ENCODE results near the gene CNOT4. TPM values are rescaled to one million over a fixed set of nuclear protein-coding genes. Genes with fewer than 3 reads are reported as not detected.

The CNOT4 gene
- total RNA-seq, 1 donor from 2014 or later, result 34.4 TPM

DNA sequence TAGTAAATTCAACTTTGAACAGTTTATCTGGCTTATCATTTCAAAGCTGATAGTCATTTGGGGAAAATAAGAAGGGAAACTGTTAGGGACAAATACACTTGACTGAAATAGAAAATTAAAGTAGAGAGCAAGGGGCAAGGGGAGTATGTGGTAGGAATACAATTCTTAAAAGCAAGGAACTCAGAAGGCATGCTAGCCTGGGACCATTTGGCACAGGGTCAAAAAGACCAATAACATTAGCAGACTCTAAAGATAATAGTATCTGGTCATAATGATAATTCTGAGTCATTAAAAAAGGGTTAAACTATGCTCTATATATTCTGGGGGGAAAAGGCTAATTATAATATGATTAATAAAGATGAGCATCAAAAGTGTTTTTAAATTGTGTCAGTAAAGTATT lies 112.2 kb downstream of the CNOT4 start:
- no peak for DNase-seq (ENCODE audit: low spot score)

DNA sequence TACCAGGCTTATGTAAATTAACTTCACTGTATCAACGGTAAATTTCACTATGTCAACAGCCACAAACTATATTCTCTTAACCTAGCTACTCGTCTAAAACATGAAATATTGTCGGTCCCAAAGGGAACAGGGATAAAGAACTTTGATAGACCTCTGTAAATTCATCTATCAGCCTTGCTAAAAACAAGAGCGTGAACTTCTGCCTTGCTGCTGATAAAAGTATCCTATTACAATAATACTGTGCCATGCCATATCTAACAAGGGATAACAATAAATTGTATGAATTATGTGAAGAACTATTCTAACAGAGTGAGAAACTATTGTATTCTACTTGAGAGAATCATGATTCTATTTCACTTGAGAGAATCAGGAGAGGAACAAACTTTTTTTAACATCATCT lies 117.2 kb downstream of the CNOT4 start:
- no peak for DNase-seq (ENCODE audit: low spot score)

DNA sequence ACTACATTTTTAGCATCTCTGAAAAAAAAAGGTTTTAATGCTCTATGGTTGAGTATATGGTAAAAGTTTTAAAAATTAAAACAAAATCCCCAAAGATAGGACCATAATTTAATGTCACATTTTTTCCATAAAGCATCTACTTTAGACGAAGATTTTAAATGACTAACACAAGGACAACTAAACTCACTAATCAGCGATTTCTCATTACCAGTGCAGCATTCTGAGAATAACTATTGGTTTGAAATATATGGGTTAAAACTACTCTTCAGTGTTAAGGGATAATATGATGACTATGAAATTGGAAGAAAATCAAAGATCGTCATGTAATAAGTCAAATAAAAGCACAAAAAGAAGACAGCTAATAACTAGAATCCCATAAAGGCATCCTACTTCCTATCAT lies 118.4 kb downstream of the CNOT4 start:
- no peak for DNase-seq (ENCODE audit: low spot score)

GRCh38 chr7:135390829-135391228 lies 119.1 kb downstream of the CNOT4 start:
- no peak for DNase-seq (ENCODE audit: low spot score)

DNA sequence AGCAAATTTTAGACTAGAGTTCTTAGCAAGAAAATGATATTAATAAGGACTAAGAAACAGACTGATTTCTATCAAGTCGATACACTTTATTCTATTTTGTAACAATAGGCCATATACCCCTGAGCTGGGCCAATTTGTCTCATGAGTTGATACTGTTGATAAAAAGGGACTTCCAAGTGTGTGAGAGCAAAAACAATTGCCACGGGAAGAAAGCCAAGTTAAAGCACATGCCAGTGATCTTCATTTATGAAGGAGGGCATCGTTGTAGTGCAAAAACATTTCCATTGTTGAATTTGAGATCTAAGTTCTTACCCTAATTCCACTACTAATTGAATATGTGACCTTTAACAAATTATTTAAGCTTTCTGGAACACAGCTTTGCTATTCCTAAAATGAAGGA lies 119.9 kb downstream of the CNOT4 start:
- DNase-seq (ENCODE audit: low spot score), result no peak

GRCh38 chr7:135388616-135389015 lies 121.3 kb downstream of the CNOT4 start:
- DNase-seq (ENCODE audit: low spot score), result no peak

- no peak for DNase-seq (ENCODE audit: low spot score)
Measured at GRCh38 chr7:135386776-135387175, 123.1 kb downstream of the CNOT4 start.

DNA sequence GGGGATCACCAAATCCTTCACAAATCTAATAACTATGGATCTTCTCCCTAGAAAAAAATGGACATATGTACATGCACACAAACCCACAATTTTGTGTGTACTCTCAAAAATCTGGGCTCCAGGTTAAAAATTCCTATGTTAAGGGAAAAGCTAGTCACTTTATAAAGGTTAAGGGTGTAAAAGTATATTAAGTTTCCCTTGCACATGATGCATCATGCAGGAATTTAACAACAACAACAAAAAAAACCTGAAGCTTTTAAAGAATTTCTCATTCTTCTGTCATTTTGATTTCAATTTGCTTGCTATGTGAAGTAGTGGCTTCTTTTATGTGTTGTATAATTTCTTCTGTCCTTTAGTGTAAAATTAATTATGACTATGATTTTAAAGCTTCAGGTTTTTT lies 123.7 kb downstream of the CNOT4 start:
- DNase-seq (ENCODE audit: low spot score), result no peak

- no peak for DNase-seq (ENCODE audit: low spot score)
Measured at GRCh38 chr7:135385209-135385608, 124.7 kb downstream of the CNOT4 start.

- no peak for DNase-seq (ENCODE audit: low spot score)
Measured at GRCh38 chr7:135383525-135384175, 126.3 kb downstream of the CNOT4 start.

- DNase-seq (ENCODE audit: low spot score), result no peak
Measured at GRCh38 chr7:135382173-135382572, 127.7 kb downstream of the CNOT4 start.

- DNase-seq (ENCODE audit: low spot score), result no peak
Measured at GRCh38 chr7:135381369-135381768, 128.5 kb downstream of the CNOT4 start.

DNA sequence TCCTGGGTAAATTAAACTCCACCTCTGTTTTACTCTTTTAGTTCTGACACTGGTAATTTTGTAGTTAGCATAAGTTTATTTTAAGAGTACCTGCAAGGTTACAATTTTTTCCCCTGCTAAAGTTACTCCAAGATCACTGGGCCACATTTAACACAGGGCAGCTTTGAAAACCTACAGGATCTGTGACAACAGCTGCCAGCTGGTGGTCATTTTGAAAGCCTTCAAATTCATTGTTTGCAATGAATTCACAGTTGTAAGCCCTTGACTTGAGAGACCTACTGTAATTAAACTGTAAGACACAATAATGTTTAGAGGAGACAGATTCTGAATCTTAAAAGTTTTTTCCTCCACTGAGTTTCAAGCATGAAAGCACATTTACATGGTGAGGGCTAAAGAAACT lies 129.6 kb downstream of the CNOT4 start:
- DNase-seq (ENCODE audit: low spot score), result no peak

GRCh38 chr7:135377171-135377570 lies 132.7 kb downstream of the CNOT4 start:
- no peak for DNase-seq (ENCODE audit: low spot score)

- no peak for DNase-seq (ENCODE audit: low spot score)
Measured at GRCh38 chr7:135375908-135376699, 133.8 kb downstream of the CNOT4 start.

DNA sequence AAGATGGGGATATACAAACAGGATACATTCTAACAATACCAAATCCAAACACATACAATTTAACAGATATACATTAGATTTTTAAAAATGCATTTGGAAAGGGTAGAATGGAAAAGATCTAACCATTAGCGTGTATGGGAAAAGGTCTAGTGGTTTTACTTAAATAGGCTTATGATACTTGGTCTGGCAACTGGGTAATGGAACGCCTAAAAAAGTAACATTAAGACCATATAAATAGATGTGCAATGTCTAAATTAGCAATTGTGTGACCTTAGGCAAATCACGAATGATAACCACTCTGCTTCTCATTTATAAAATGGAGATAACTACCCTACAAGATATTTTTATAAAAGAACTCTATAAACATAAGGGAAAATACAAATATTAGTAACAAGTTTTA lies 135.2 kb downstream of the CNOT4 start:
- DNase-seq (ENCODE audit: low spot score), result no peak

- no peak for DNase-seq (ENCODE audit: low spot score)
Measured at GRCh38 chr7:135372222-135372621, 137.7 kb downstream of the CNOT4 start.

- no peak for DNase-seq (ENCODE audit: low spot score)
Measured at GRCh38 chr7:135370656-135371055, 139.2 kb downstream of the CNOT4 start.

DNA sequence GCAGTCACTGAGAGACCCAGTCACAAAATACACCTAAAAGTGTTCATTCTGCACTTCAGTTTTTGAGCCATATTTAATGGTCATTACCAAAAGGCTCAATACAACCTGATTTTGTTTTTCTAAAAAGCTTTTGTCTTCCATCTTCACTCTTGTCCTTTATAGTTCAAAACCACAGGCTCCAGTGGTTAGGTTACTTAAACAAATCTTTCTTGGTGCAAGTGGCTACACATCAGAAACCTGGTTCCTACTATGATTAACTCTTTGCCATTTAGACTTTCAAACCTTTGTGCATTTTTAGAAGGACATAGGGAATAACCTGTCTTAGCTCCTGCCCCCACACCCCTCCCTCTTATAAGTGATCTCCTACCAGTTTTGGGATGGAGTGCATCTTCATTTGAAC lies 140.5 kb downstream of the CNOT4 start:
- no peak for DNase-seq (ENCODE audit: low spot score)

- no peak for DNase-seq (ENCODE audit: low spot score)
Measured at GRCh38 chr7:135368416-135369186, 141.3 kb downstream of the CNOT4 start.

DNA sequence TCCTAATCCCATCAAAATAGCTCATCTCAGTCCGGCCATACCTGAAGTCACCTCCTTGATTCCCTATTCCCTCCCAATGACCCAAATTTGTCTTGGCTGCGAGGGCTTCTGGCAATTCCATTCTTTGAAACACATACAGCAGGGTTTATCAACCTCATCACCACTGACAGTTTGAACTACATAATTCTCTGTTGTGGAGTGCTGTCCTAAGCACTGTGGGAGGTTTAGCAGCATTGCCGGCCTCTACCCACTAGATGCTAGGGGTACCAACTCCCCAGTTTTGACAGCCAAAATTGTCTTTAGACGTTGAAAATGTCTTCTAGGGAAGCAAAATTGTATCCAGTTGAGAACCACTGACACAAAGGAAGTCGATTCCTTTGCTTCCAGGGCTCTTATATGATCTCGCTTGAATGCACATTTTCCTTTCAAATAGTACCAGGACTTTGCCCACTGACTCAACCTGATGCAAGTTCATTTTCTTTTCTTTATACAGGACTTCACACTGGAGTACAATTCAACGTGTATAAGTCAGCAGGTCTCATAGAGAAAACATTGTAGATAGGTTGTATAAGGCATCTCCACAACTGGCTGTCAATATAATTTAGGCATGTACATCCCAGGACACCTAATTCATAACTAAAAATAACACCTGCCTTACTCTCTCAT lies 142.9 kb downstream of the CNOT4 start:
- DNase-seq (ENCODE audit: low spot score), result no peak

DNA sequence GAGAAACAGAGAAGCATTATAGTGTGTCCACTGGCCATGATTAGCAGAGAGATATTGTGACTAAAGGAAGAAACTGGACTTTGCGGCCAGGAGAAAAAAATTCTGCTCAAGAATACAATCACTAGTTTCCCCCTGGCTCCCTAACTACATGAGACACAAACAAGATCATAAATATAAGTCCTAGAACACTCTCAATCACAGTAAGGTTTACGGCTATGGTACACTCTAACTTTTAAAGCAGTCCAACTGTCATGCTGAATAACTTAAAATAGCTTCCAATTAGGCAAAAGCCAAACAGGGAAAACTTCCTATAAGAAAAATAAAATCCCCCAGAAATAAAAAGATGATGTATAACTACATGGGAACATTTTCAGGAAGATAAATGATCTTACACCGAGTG lies 144.2 kb downstream of the CNOT4 start:
- DNase-seq (ENCODE audit: low spot score), result no peak
